ENCODE data around the gene OAF. TPM values are rescaled to one million over a fixed set of nuclear protein-coding genes. Genes with fewer than 3 reads are reported as not detected.

Gene OAF
- total and polyA plus RNA-seq, 9 of the 15 experiments (the other 6 are each of a cell fraction or from before 2014, with no cell fraction given), result 1.1 to 21.6 (median 7.5) TPM

DNA sequence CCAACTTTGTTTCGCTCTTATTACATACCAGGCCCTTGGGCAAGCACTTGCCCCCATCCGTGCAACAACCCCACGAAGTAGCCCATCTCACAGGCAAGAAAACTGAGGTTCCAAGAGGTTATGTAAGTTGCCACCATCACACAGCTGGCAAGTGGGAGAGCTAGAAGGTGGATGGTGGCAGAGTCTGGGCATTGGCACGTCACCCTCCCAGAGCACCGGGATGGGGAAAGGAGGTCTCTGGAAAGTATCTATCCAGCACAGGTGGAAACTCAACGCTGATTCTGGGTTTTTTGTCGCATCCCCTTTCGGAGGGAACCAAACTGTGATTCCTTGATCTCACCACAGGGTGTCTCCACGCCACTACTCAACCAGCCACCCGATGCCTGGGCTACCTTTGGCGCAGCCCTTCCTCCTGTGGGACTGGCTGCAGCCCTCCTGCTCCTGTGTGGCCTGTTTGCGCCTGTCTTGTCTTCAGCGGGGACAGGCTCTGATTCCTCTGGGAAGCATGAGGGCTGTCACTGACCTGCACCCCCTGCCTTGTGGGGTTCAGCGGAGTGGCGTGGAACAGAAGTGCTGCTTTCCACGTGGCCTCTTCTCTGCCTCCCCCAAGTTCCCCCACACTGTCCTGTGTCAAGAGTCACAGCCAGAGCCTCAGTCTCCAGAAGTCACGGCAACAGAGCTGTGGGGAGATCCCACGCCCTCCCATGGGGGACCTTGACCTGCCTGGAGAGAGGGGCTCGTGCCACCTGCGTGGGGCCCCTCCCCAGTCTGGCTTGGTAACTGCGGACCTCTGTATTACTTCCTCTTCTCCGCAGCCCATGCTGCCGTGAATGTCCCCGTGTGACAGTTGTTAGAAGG is 38.5 kb upstream of the OAF start (continued):
- TF ChIP-seq, protein P1, sequence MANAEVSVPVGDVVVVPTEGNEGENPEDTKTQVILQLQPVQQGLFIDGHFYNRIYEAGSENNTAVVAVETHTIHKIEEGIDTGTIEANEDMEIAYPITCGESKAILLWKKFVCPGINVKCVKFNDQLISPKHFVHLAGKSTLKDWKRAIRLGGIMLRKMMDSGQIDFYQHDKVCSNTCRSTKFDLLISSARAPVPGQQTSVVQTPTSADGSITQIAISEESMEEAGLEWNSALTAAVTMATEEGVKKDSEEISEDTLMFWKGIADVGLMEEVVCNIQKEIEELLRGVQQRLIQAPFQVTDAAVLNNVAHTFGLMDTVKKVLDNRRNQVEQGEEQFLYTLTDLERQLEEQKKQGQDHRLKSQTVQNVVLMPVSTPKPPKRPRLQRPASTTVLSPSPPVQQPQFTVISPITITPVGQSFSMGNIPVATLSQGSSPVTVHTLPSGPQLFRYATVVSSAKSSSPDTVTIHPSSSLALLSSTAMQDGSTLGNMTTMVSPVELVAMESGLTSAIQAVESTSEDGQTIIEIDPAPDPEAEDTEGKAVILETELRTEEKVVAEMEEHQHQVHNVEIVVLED (CRISPR knock-in tag; IDR thresholded peaks at IDR 0.05), result no peak
- TF ChIP-seq ILF3 (IDR thresholded peaks at IDR 0.05; ENCODE audit: borderline replicate concordance) (no peak), PML (IDR thresholded peaks at IDR 0.05; ENCODE audit: low read length) (no peak), JUND (IDR thresholded peaks at IDR 0.05; ENCODE audit: borderline replicate concordance, low read depth, low read length) (0 out of 2 replicates have a peak, but pooled peaks have one; percentile 7), JUND (tag; IDR thresholded peaks at IDR 0.05; ENCODE audit: borderline replicate concordance, low read depth, low read length) (no peak), NR2C2 (CRISPR knock-in tag; IDR thresholded peaks at IDR 0.05) (0 out of 2 replicates have a peak, but pooled peaks have one; percentile 18), NR2C2 (tag; IDR thresholded peaks at IDR 0.05) (no peak), NEUROD1 (IDR thresholded peaks at IDR 0.05; ENCODE audit: borderline replicate concordance, low read depth, low read length, partially characterized antibody) (no peak), KLF13 (tag; IDR thresholded peaks at IDR 0.05; ENCODE audit: borderline replicate concordance, low read depth) (no peak), TRIM24 (IDR thresholded peaks at IDR 0.05) (no peak), ZBED1 (IDR thresholded peaks at IDR 0.05) (no peak), ZNF436 (CRISPR knock-in tag; IDR thresholded peaks at IDR 0.05) (no peak), GATAD2A (IDR thresholded peaks at IDR 0.05) (no peak), XRCC3 (IDR thresholded peaks at IDR 0.05) (no peak), ZFP36 (IDR thresholded peaks at IDR 0.05; ENCODE audit: low read depth, low read length, partially characterized antibody) (peak; percentile 12), BCOR (IDR thresholded peaks at IDR 0.05) (peak; percentile 53; the same call in 1 of the 2 replicates), SMARCA4 (IDR thresholded peaks at IDR 0.05) (no peak), U2AF2 (optimal IDR thresholded peaks at IDR 0.05; ENCODE audit: low read depth, low read length) (no peak), NFIC (IDR thresholded peaks at IDR 0.05) (no peak), ZFP30 (CRISPR knock-in tag; IDR thresholded peaks at IDR 0.05; ENCODE audit: borderline replicate concordance) (no peak), ZBTB8A (IDR thresholded peaks at IDR 0.05; ENCODE audit: partially characterized antibody) (no peak), KDM5B (IDR thresholded peaks at IDR 0.05; ENCODE audit: insufficient replicate concordance, low read depth, low read length) (no peak)
- TF ChIP-seq, protein P2, sequence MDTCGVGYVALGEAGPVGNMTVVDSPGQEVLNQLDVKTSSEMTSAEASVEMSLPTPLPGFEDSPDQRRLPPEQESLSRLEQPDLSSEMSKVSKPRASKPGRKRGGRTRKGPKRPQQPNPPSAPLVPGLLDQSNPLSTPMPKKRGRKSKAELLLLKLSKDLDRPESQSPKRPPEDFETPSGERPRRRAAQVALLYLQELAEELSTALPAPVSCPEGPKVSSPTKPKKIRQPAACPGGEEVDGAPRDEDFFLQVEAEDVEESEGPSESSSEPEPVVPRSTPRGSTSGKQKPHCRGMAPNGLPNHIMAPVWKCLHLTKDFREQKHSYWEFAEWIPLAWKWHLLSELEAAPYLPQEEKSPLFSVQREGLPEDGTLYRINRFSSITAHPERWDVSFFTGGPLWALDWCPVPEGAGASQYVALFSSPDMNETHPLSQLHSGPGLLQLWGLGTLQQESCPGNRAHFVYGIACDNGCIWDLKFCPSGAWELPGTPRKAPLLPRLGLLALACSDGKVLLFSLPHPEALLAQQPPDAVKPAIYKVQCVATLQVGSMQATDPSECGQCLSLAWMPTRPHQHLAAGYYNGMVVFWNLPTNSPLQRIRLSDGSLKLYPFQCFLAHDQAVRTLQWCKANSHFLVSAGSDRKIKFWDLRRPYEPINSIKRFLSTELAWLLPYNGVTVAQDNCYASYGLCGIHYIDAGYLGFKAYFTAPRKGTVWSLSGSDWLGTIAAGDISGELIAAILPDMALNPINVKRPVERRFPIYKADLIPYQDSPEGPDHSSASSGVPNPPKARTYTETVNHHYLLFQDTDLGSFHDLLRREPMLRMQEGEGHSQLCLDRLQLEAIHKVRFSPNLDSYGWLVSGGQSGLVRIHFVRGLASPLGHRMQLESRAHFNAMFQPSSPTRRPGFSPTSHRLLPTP (IDR thresholded peaks at IDR 0.05; ENCODE audit: borderline replicate concordance, extremely low read depth, insufficient read length), result no peak
- TF ChIP-seq, protein P3, sequence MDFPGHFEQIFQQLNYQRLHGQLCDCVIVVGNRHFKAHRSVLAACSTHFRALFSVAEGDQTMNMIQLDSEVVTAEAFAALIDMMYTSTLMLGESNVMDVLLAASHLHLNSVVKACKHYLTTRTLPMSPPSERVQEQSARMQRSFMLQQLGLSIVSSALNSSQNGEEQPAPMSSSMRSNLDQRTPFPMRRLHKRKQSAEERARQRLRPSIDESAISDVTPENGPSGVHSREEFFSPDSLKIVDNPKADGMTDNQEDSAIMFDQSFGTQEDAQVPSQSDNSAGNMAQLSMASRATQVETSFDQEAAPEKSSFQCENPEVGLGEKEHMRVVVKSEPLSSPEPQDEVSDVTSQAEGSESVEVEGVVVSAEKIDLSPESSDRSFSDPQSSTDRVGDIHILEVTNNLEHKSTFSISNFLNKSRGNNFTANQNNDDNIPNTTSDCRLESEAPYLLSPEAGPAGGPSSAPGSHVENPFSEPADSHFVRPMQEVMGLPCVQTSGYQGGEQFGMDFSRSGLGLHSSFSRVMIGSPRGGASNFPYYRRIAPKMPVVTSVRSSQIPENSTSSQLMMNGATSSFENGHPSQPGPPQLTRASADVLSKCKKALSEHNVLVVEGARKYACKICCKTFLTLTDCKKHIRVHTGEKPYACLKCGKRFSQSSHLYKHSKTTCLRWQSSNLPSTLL (IDR thresholded peaks at IDR 0.05), result no peak

Measured in K562 (cell line).